GM23338 (cell line): ENCODE measurements around the gene RBFOX1. TPM values are rescaled to one million over a fixed set of nuclear protein-coding genes. Genes with fewer than 3 reads are reported as not detected.

ENCODE experiments used
- ATAC-seq: fragments of 200-7000 bp; cut with Tn5 transposase; 3 replicates; pipeline ENCODE4 v1.9.1; 2020
- DNase-seq: peaks from one replicate; pipeline ENCODE4 v3.0.0-alpha.2; 2015; ENCODE audit warnings: low spot score
- H2AFZ ChIP-seq: fragments of 200-600 bp; sonication (generic); 2 replicates; pipeline ENCODE4 v1.8.0; 2016; ENCODE audit warnings: antibody characterized with exemption, mild to moderate bottlenecking, moderate library complexity
- H3F3A ChIP-seq: fragments of 200-600 bp; sonication (generic); replicated peaks from 2 replicates; pipeline ENCODE4 v1.8.0; 2017; ENCODE audit warnings: antibody characterized with exemption, mixed run types, low read depth
- H3K27ac ChIP-seq: fragments of 200-600 bp; sonication (generic); 2 replicates; pipeline ENCODE4 v1.6.1; 2016; ENCODE audit warnings: low read depth
- H3K27me3 ChIP-seq: fragments of 200-600 bp; sonication (generic); 2 replicates; pipeline ENCODE4 v1.8.0; 2016; ENCODE audit warnings: mild to moderate bottlenecking, mixed run types, moderate library complexity; ENCODE audit not compliant: insufficient read depth
- H3K36me3 ChIP-seq: fragments of 200-600 bp; sonication (generic); 2 replicates; pipeline ENCODE4 v1.8.0; 2016; ENCODE audit warnings: mild to moderate bottlenecking; ENCODE audit not compliant: insufficient read depth
- H3K4me1 ChIP-seq: fragments of 200-600 bp; sonication (generic); 2 replicates; pipeline ENCODE4 v1.8.0; 2016; ENCODE audit warnings: mild to moderate bottlenecking, moderate library complexity; ENCODE audit not compliant: insufficient read depth
- H3K4me2 ChIP-seq: fragments of 200-600 bp; sonication (generic); 2 replicates; pipeline ENCODE4 v1.7.1; 2017; ENCODE audit warnings: mixed run types
- H3K4me3 ChIP-seq: fragments of 200-600 bp; sonication (generic); 2 replicates; pipeline ENCODE4 v1.6.1; 2016; ENCODE audit warnings: mixed run types
- H3K79me2 ChIP-seq: fragments of 200-600 bp; sonication (generic); replicated peaks from 2 replicates; pipeline ENCODE4 v1.8.0; 2017; ENCODE audit warnings: mild to moderate bottlenecking; ENCODE audit not compliant: insufficient read depth
- H3K9me2 ChIP-seq: fragments of 200-600 bp; sonication (generic); 2 replicates; pipeline ENCODE4 v1.8.0; 2017; ENCODE audit not compliant: insufficient read depth
- H4K20me1 ChIP-seq: fragments of 200-600 bp; sonication (generic); replicated peaks from 2 replicates; pipeline ENCODE4 v1.8.0; 2017; ENCODE audit warnings: mild to moderate bottlenecking; ENCODE audit not compliant: insufficient read depth
- H3K27ac Mint-ChIP-seq: 2 replicates; pipeline ENCODE4 v1.8.0; 2020; ENCODE audit warnings: inconsistent platforms, mild to moderate bottlenecking, moderate library complexity, mixed read lengths
- H3K27me3 Mint-ChIP-seq: 3 replicates; pipeline ENCODE4 v1.8.0; 2022; ENCODE audit warnings: low read depth, mild to moderate bottlenecking, moderate library complexity, mixed read lengths, inconsistent platforms; ENCODE audit not compliant: insufficient read depth, poor library complexity
- H3K36me3 Mint-ChIP-seq: 3 replicates; pipeline ENCODE4 v1.8.0; 2021; ENCODE audit warnings: low read depth, mild to moderate bottlenecking, inconsistent platforms, moderate library complexity, mixed read lengths
- H3K4me1 Mint-ChIP-seq: 3 replicates; pipeline ENCODE4 v1.8.0; 2020; ENCODE audit warnings: mild to moderate bottlenecking, inconsistent platforms, mixed read lengths
- H3K4me3 Mint-ChIP-seq: 3 replicates; pipeline ENCODE4 v1.8.0; 2021; ENCODE audit warnings: moderate library complexity, mild to moderate bottlenecking, inconsistent platforms, mixed read lengths
- H3K9me3 Mint-ChIP-seq: 3 replicates; pipeline ENCODE4 v1.8.0; 2020; ENCODE audit warnings: moderate library complexity, mild to moderate bottlenecking, inconsistent platforms, mixed read lengths
- CREB1 ChIP-seq: fragments of 250-450 bp; sonication (Bioruptor Pico); IDR thresholded peaks from 2 replicates; pipeline ENCODE4 v1.5.0; 2020; ENCODE audit warnings: low read depth, mild to moderate bottlenecking, moderate library complexity
- CTCF ChIP-seq, 2 experiments: fragments of 200-600 bp in 1 of 2; sonication (generic) in 1 of 2; conservative IDR thresholded peaks; 2 replicates each; pipeline versions ENCODE4 v1.5.1 to v1.6.1; 2016 to 2017; ENCODE audit warnings: antibody characterized with exemption in 2 of 2, low read depth in 2 of 2, mild to moderate bottlenecking in 2 of 2, moderate library complexity in 1 of 2
- ETS1 ChIP-seq: IDR thresholded peaks from 2 replicates; pipeline ENCODE4 v1.6.1; 2016; ENCODE audit warnings: antibody characterized with exemption
- POLR2AphosphoS5 ChIP-seq: IDR thresholded peaks from 2 replicates; pipeline ENCODE4 v1.6.1; 2016; ENCODE audit warnings: antibody characterized with exemption, low read depth
- ZNF331 ChIP-seq: fragments of 250-450 bp; sonication (Bioruptor Pico); IDR thresholded peaks from 2 replicates; pipeline ENCODE4 v1.5.0; 2020; ENCODE audit warnings: low read depth, mild to moderate bottlenecking, moderate library complexity
- ZNF462 ChIP-seq: fragments of 250-450 bp; sonication (Bioruptor Pico); IDR thresholded peaks from 2 replicates; pipeline ENCODE4 v1.5.0; 2020; ENCODE audit warnings: mild to moderate bottlenecking, moderate library complexity
- polyA plus RNA-seq: library from polyadenylated mRNA; unstranded; fragments of >200 nt; fragmentation: Nextera tagmentation; extraction: Ambion mirVana; gene quantifications from 2 replicates; pipeline ENCODE4 v1.2.1, GENCODE V29; 2016
- total RNA-seq: library from RNA; depleted of rRNA; stranded (reverse); fragments of >200 nt; shearing (Covaris generic); gene quantifications from 2 replicates; pipeline ENCODE4 v1.2.3, GENCODE V29; 2014

RBFOX1 gene
- total and polyA plus RNA-seq, 2 experiments from 2014 or later: 2.5 to 3.6 TPM

DNA sequence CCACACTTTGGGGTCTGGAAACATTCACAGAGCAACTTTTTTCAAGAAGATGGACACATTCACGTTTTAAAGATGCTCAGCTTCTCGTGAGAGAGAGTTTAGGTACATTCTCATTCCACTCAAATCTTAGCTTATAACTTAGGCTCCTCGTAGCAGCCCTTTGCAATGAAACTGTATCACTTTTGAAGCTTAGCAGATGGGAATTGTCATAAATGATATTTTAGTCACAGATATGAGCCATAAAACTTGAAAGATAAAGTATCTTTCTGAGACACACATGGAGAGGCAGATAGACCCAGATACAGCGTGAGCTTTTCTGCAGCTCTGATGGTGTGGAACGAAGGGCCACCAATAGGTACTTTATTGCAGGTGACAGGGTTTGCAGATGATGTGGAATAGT is 41.1 kb downstream of the RBFOX1 start (continued):
- no peak for TF ChIP-seq CTCF (conservative IDR thresholded peaks at IDR 0.05; ENCODE audit: low read depth in 2 of 2)
- no peak for TF ChIP-seq ETS1
- no peak for TF ChIP-seq ZNF462 (CRISPR knock-in tag)
- TF ChIP-seq POLR2AphosphoS5: no peak

- H4K20me1 ChIP-seq: no peaks in the 10 kb centered on the region
- Mint-ChIP-seq H3K27ac (no peak overlapping the region), H3K36me3 (no peaks in the 10 kb centered on the region), H3K27me3 (no peaks in the 10 kb centered on the region), H3K4me3 (no peak overlapping the region), H3K9me3 (peaks cover 2% of the 10 kb centered on the region; the same call in 2 of the 3 replicates), H3K4me1 (peaks cover 13% of the 10 kb centered on the region)
- H3K4me3 ChIP-seq: no peak overlapping the region
- H3K27ac ChIP-seq: no peak overlapping the region
- H3K79me2 ChIP-seq: no peaks in the 10 kb centered on the region
- H3F3A ChIP-seq: no peaks in the 10 kb centered on the region
- no peak overlapping the region for H3K4me2 ChIP-seq
- H3K27me3 ChIP-seq: no peaks in the 10 kb centered on the region
- ATAC-seq (no peak), DNase-seq (no peak)
- no peaks in the 10 kb centered on the region for H3K9me2 ChIP-seq
- TF ChIP-seq CREB1 (no peak), ZNF331 (CRISPR knock-in tag) (no peak)
- H2AFZ ChIP-seq: no peak overlapping the region
- H3K36me3 ChIP-seq: 0 out of 2 replicates have a peak, but pooled peaks cover 3% of the 10 kb centered on the region
- H3K4me1 ChIP-seq: no peaks in the 10 kb centered on the region
Measured at GRCh38 chr16:7374614-7375174, 42.0 kb downstream of the RBFOX1 start.
